ENCODE results near the gene AUNIP. TPM values are rescaled to one million over a fixed set of nuclear protein-coding genes. Genes with fewer than 3 reads are reported as not detected.

AUNIP gene
- total RNA-seq, 1 experiment from 2014 or later, result 22.2 TPM

DNA sequence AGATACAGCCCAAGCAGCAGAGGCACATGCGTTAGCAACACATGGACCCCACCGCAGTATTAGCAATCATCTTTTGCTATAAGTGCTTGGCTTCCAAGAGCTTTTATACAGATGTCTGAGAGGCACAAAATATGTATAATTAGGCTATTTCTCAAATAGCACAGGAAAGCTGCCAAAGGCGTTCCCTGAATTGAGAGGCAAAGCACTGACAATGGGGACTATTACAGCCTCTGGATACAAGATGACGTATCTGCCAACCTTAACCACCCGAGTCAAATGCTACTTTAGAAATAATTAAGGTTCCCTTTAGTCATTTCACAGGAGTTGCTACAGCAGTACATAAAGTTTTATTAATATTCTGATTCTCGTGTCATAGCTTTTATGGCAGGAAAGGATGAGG is 40.5 kb upstream of the AUNIP start:
- Histone ChIP-seq H2AFZ (ENCODE audit: low read length) (no peak overlapping the region), H3K9ac (ENCODE audit: extremely low read depth, insufficient read length, low read length) (no peak overlapping the region), H2AK5ac (ENCODE audit: insufficient read length, low read length) (no peak overlapping the region), H3K23me2 (ENCODE audit: insufficient read length, low read depth, low read length, poor library complexity, severe bottlenecking) (no peaks in the 10 kb centered on the region), H2BK20ac (ENCODE audit: low read depth, low read length, poor library complexity, severe bottlenecking) (no peak overlapping the region), H3K9me3 (ENCODE audit: control insufficient read depth, low read depth, low read length) (no peaks in the 10 kb centered on the region), H3K27ac (ENCODE audit: insufficient read length, low read depth, low read length) (no peak overlapping the region), H3K79me1 (ENCODE audit: insufficient read depth, low read depth, low read length, poor library complexity, severe bottlenecking) (peaks cover 3% of the 10 kb centered on the region), H3K4me1 (ENCODE audit: insufficient read depth, low read length) (no peaks in the 10 kb centered on the region; the same call in 1 of the 2 replicates), H3K79me2 (ENCODE audit: insufficient read depth, low read length) (peaks cover 14% of the 10 kb centered on the region; the same call in 1 of the 2 replicates), H4K8ac (replicated peaks; ENCODE audit: insufficient read length, low read depth, low read length) (no peak overlapping the region), H3T11ph (ENCODE audit: low read length) (no peak overlapping the region), H2BK5ac (ENCODE audit: insufficient read length, low read length) (no peak overlapping the region), H4K20me1 (ENCODE audit: control insufficient read depth, insufficient read depth, insufficient read length) (no peaks in the 10 kb centered on the region), H2BK15ac (ENCODE audit: low read depth, low read length) (no peak overlapping the region), H3K4me2 (ENCODE audit: insufficient read depth, insufficient read length, low read length) (no peak overlapping the region), H3K14ac (ENCODE audit: insufficient read depth, low read length) (no peak overlapping the region), H3K4ac (ENCODE audit: low read depth, low read length) (no peak overlapping the region), H2BK120ac (ENCODE audit: low read depth, low read length, poor library complexity, severe bottlenecking) (no peak overlapping the region), H2BK12ac (ENCODE audit: insufficient read length, low read depth, low read length) (no peak overlapping the region), H3K18ac (ENCODE audit: insufficient read length, low read depth, low read length) (no peak overlapping the region), H4K5ac (ENCODE audit: insufficient read length, low read depth, low read length) (no peak overlapping the region), H4K91ac (ENCODE audit: insufficient read length, low read depth, low read length) (no peak overlapping the region), H3K27me3 (ENCODE audit: insufficient read depth, low read length) (no peaks in the 10 kb centered on the region), H3K23ac (ENCODE audit: insufficient read length, low read depth, low read length) (no peak overlapping the region), H3K56ac (ENCODE audit: insufficient read length, low read depth, low read length) (no peak overlapping the region)
- Mint-ChIP-seq H3K27ac (no peak overlapping the region), H3K27me3 (ENCODE audit: low read depth) (no peaks in the 10 kb centered on the region), H3K36me3 (ENCODE audit: insufficient read depth in 1 of 3, low read depth in 3 of 3) (peaks cover 41 to 63% (median 61%) of the 10 kb centered on the region in 3 experiments), H3K4me1 (peaks cover 48 to 57% of the 10 kb centered on the region in 2 experiments), H3K9me3 (no peaks in the 10 kb centered on the region), H3K4me3 (no peak overlapping the region)
- no CpG with 5 or more reads among the region's 6 CpGs for WGBS (ENCODE audit: extremely low coverage, insufficient read length, low lambda C conversion rate)
- no peak for DNase-seq
- no peak for TF ChIP-seq CTCF (conservative IDR thresholded peaks at IDR 0.05)

Measured in H9 (cell line).